Heart right ventricle (tissue), 16 donors: ENCODE data around the gene BUD31. TPM values are rescaled to one million over a fixed set of nuclear protein-coding genes. Genes with fewer than 3 reads are reported as not detected.
"Not testable (repeated sequence)": the region's sequence is repeated elsewhere in the genome, so short reads cannot be mapped to it uniquely, and the experiment has no call there.

Source experiments
- ATAC-seq, 8 donors: fragments of 200-7000 bp; cut with Tn5 transposase; one replicate each; pipeline ENCODE4 v1.9.1; 2020; ENCODE audit warnings: mild to moderate bottlenecking in 8 of 8, moderate library complexity in 8 of 8, moderate number of reproducible peaks in 1 of 8
- DNase-seq, 2 donors: peaks; one replicate each; pipeline ENCODE4 v3.0.0-alpha.2; 2020
- H3K27ac ChIP-seq, 10 donors: fragments of 200-600 bp; sonication (generic) in 2 of 10; one replicate each; pipeline versions ENCODE4 v1.5.0 to v1.8.0; 2020 to 2022; ENCODE audit warnings: mild to moderate bottlenecking in 3 of 10
- H3K27me3 ChIP-seq, 7 donors: fragments of 200-600 bp; one replicate each; pipeline ENCODE4 v1.8.0; 2021 to 2022; ENCODE audit warnings: mild to moderate bottlenecking in 2 of 7
- H3K36me3 ChIP-seq, 9 donors: fragments of 200-600 bp; sonication (generic) in 1 of 9; one replicate each; pipeline versions ENCODE4 v1.5.0 to v1.8.0; 2020 to 2022; ENCODE audit warnings: mild to moderate bottlenecking in 2 of 9
- H3K4me1 ChIP-seq, 9 donors: fragments of 200-600 bp; sonication (generic) in 1 of 9; one replicate each; pipeline versions ENCODE4 v1.5.0 to v1.8.0; 2020 to 2022; ENCODE audit warnings: mild to moderate bottlenecking in 4 of 9
- H3K4me3 ChIP-seq, 10 donors: fragments of 200-600 bp; sonication (generic) in 2 of 10; one replicate each; pipeline versions ENCODE4 v1.5.0 to v1.8.0; 2020 to 2022; ENCODE audit warnings: mild to moderate bottlenecking in 7 of 10, moderate library complexity in 2 of 10
- H3K9me3 ChIP-seq, 11 donors: fragments of 200-600 bp in 10 of 11; sonication (generic) in 2 of 11; one replicate each; pipeline versions ENCODE4 v1.5.0 to v1.8.0; 2013 to 2022; ENCODE audit warnings: mild to moderate bottlenecking in 2 of 11, control low read depth in 1 of 11, moderate library complexity in 1 of 11
- CTCF ChIP-seq, 9 donors: fragments of 200-600 bp; sonication (generic) in 2 of 9; IDR thresholded peaks; one replicate each; pipeline versions ENCODE4 v1.5.0 to v1.8.0; 2021 to 2022; ENCODE audit warnings: antibody characterized with exemption in 9 of 9, mild to moderate bottlenecking in 5 of 9, moderate library complexity in 1 of 9
- WGBS, 2 donors: extraction: QIAGEN DNeasy Blood & Tissue Kit; methylation state at CpG; one replicate each; pipeline ENCODE4 v1.1.7; 2013; ENCODE audit warnings: inconsistent platforms in 1 of 2; 5-methylcytosine and 5-hydroxymethylcytosine counted together
- intact Hi-C, 10 donors: fragments of 100-400 bp; cut with DNase I; formaldehyde crosslinking; loops; one replicate each; pipeline versions ENCODE4 v1.11.1 to v1.14.2; 2022
- polyA plus RNA-seq, 2 donors: library from polyadenylated mRNA; stranded (reverse); fragments of 200-250 nt; gene quantifications; one replicate each; pipeline ENCODE4 v1.2.3, GENCODE V29; 2013
- total RNA-seq, 10 donors: library from RNA; stranded (reverse); fragmentation: NEBNext Ultra II Directional in 3 of 10; extraction: Animal tissue kit (Norgen Biotek cat#: 25700) in 3 of 10; gene quantifications; one replicate each; pipeline versions ENCODE4 v1.2.1 to v1.2.4, GENCODE V29; 2021 to 2023
- donor health status: Arrhythmogenic right ventricular cardiomyopathy.
- donor health status: ischemic (EF 13 %, LVEDD 7.1; RV severe dilation, severe dysfunction).
- donor health status: healthy with polysubstance abuse.
- donor health status: DM: no; HTN: yes; CAD: no.
- donor health status: DM: no; HTN: no; CAD: no.
- donor health status: ischemic (EF 25% LVEDD 6.9; RV normal size, moderate dysfunction).
- donor health status: ischemic (EF 25% LVEDD 5.7; RV mildly dilated, moderate dysfunction).
- donor health status: healthy.
- donor health status: DM: yes; HTN: yes; CAD: no.
- donor health status: Ischemic cardiomyopathy.
- donor health status: ischemic (EF 35%, LVEDD 5.7; RV mildly dilated, moderate dysfunction).
- donor health status: nonischemic (EF 11% LVEDD 7.7; RV severe dilation, severe dysfunction).
- donor health status: DM: yes; HTN: yes; CAD: no.
- donor health status: PGD.
- donor health status: ischemic (EF 29% LVEDD 5.4; RV normal size, mild dysfunction).
- donor health status: nonischemic (EF 23%, LVEDD 6.1; RV moderate dilation, normal function).

The BUD31 gene
- total and polyA plus RNA-seq, 12 donors = 28.3 to 116 (median 43.4) TPM

- H3K36me3 ChIP-seq = peaks cover 0 to 78% (median 17%) of the 10 kb centered on the region in 9 donors
- no peaks in the 10 kb centered on the region for H3K9me3 ChIP-seq
- H3K27ac ChIP-seq = no peak overlapping the region
- no peak overlapping the region for H3K4me3 ChIP-seq
- no peak for TF ChIP-seq CTCF (IDR thresholded peaks at IDR 0.05)
- WGBS, 2 donors = 86 to 93% methylated on average over 4 of the region's 4 CpGs
- no peaks in the 10 kb centered on the region for H3K27me3 ChIP-seq
- intact Hi-C loops = no loop called here
- ATAC-seq = no peak
- H3K4me1 ChIP-seq = peaks cover 14 to 53% (median 26%) of the 10 kb centered on the region in 9 donors
- no peak for DNase-seq
Observed at GRCh38 chr7:99384523-99384922, 24.2 kb upstream of the BUD31 start.

- peaks cover 0 to 87% (median 25%) of the 10 kb centered on the region in 9 donors for H3K36me3 ChIP-seq
- peak overlapping the region in 1 of 10 donors; percentile 35 for H3K27ac ChIP-seq
- ATAC-seq = no peak
Observed at GRCh38 chr7:99385564-99385963, 23.2 kb upstream of the BUD31 start.

GRCh38 chr7:99386584-99387238 lies 22.1 kb upstream of the BUD31 start:
- TF ChIP-seq CTCF (IDR thresholded peaks at IDR 0.05) = peak in 6 of 9 donors; percentile 19 to 49 (median 31)
- H3K27me3 ChIP-seq = no peaks in the 10 kb centered on the region
- WGBS, 2 donors = 86 to 95% methylated on average over 9 of the region's 9 CpGs
- H3K36me3 ChIP-seq = peaks cover 0 to 89% (median 29%) of the 10 kb centered on the region in 9 donors
- no peaks in the 10 kb centered on the region for H3K9me3 ChIP-seq
- peak in 1 of 8 donors; percentile 13 for ATAC-seq
- no peak for DNase-seq
- H3K4me3 ChIP-seq = no peak overlapping the region
- intact Hi-C loops = no loop called here
- no peak overlapping the region for H3K27ac ChIP-seq
- H3K4me1 ChIP-seq = peaks cover 0 to 32% (median 4%) of the 10 kb centered on the region in 9 donors

More at GRCh38 chr7:99385564-99385963, 23.2 kb upstream of the BUD31 start:
- WGBS, 2 donors = 86% methylated on average over 8 of the region's 8 CpGs
- intact Hi-C loops = no loop called here
- no peak for TF ChIP-seq CTCF (IDR thresholded peaks at IDR 0.05)
- no peak overlapping the region for H3K4me3 ChIP-seq
- H3K9me3 ChIP-seq = no peaks in the 10 kb centered on the region
- no peak for DNase-seq
- no peaks in the 10 kb centered on the region for H3K27me3 ChIP-seq
- H3K4me1 ChIP-seq = peaks cover 6 to 42% (median 15%) of the 10 kb centered on the region in 9 donors

- H3K27me3 ChIP-seq, intact Hi-C loops, H3K27ac ChIP-seq, H3K4me3 ChIP-seq, DNase-seq, ATAC-seq, H3K9me3 ChIP-seq: not testable (repeated sequence)
- H3K4me1 ChIP-seq = peaks cover 0 to 32% (median 3%) of the 10 kb centered on the region in 9 donors
- peaks cover 0 to 89% (median 29%) of the 10 kb centered on the region in 9 donors for H3K36me3 ChIP-seq
- 95 to 98% methylated on average over 14 of the region's 14 CpGs for WGBS, 2 donors
Observed at GRCh38 chr7:99387239-99387635, 21.5 kb upstream of the BUD31 start.

- Histone ChIP-seq H3K27ac (no peak overlapping the region), H3K9me3 (no peaks in the 10 kb centered on the region), H3K27me3 (no peaks in the 10 kb centered on the region), H3K4me1 (peaks cover 3 to 33% (median 10%) of the 10 kb centered on the region in 9 donors), H3K36me3 (peaks cover 0 to 92% (median 29%) of the 10 kb centered on the region in 9 donors), H3K4me3 (no peak overlapping the region)
- DNase-seq (no peak), ATAC-seq (no peak)
- TF ChIP-seq CTCF (IDR thresholded peaks at IDR 0.05) = no peak
- intact Hi-C loops = no loop called here
- WGBS, 2 donors = 95 to 96% methylated on average over 20 of the region's 20 CpGs
Observed at GRCh38 chr7:99387912-99388311, 20.9 kb upstream of the BUD31 start.
